Fibroblast of mammary gland (primary cell): Measurements from ENCODE around the gene LPP.

Experiments
- DNase-seq: peaks from one replicate; pipeline ENCODE4 v3.0.0-alpha.2; 2010; ENCODE audit warnings: low read depth
- H3K4me3 ChIP-seq: 2 replicates; pipeline ENCODE4 v1.5.1; 2011; ENCODE audit warnings: low read depth, mild to moderate bottlenecking, low read length, moderate library complexity; ENCODE audit not compliant: control insufficient read depth
- TF ChIP-seq, protein P1 (sequence below): conservative IDR thresholded peaks from 2 replicates; pipeline ENCODE4 v1.5.1; 2011; ENCODE audit warnings: low read depth, low read length, inconsistent platforms; ENCODE audit not compliant: control insufficient read depth, insufficient read depth

Gene LPP

DNA sequence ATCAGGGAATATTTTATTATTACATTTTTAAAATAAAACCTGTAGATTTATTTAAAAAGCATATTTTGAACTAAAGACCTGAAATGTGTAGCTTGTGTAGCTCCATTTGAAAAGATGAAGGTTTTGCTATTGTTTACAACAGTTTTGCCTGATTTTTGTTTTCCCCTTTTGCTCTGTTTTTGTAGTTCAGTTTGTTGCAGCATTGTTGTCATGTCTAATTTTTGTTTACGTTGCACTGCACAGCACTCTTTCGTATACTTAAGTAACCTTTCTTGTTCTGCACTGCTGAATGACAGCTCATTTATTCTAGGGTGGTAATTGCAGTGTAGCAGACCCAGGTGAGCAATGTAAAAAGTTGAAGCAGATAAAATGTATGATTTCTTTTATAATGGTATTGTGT is 435.8 kb downstream of the LPP start:
- TF ChIP-seq, protein P1, sequence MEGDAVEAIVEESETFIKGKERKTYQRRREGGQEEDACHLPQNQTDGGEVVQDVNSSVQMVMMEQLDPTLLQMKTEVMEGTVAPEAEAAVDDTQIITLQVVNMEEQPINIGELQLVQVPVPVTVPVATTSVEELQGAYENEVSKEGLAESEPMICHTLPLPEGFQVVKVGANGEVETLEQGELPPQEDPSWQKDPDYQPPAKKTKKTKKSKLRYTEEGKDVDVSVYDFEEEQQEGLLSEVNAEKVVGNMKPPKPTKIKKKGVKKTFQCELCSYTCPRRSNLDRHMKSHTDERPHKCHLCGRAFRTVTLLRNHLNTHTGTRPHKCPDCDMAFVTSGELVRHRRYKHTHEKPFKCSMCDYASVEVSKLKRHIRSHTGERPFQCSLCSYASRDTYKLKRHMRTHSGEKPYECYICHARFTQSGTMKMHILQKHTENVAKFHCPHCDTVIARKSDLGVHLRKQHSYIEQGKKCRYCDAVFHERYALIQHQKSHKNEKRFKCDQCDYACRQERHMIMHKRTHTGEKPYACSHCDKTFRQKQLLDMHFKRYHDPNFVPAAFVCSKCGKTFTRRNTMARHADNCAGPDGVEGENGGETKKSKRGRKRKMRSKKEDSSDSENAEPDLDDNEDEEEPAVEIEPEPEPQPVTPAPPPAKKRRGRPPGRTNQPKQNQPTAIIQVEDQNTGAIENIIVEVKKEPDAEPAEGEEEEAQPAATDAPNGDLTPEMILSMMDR = no peak
- no peak overlapping the region for H3K4me3 ChIP-seq
- no peak for DNase-seq

DNA sequence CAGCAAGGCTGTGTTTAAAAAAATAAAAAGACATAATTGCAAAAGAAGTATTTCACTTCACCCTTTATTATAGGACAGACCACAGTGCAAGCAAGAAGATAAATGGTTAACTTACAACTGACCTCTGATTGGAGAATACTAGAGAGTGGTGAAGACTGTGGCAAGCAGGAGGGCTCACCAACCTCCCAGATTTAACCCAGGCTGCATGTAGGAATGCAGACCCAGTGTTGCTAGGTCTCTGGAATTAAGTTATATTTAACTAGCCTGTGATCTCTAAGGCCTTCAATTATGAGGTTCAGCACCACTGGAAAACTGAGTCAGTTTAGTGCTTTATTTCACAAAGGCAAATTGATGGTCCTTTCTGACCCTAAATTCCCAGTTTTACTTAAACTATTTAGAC is 436.6 kb downstream of the LPP start:
- TF ChIP-seq, protein P1 = no peak
- DNase-seq = no peak
- no peak overlapping the region for H3K4me3 ChIP-seq

DNA sequence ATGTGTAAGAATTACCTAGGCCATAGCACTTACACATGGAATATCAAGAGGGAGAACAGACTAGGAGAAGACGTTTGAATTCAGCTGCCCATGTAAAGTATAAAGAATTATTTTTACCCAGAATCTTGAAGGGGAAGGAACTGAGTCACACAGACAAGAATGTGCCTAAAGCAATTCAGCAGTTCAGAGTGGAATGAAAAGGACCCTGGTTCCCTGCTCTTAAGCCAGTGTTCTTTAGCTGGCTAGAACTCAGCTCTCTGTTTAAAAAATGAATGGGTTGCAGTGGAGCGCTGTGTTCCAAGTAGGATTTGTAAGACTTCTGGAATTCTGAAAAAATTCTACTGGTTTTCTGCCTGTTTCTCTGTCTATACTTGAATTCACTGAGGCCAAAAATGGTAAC is 440.2 kb downstream of the LPP start:
- TF ChIP-seq, protein P1 = no peak
- H3K4me3 ChIP-seq = no peak overlapping the region
- DNase-seq = peak; percentile 90

DNA sequence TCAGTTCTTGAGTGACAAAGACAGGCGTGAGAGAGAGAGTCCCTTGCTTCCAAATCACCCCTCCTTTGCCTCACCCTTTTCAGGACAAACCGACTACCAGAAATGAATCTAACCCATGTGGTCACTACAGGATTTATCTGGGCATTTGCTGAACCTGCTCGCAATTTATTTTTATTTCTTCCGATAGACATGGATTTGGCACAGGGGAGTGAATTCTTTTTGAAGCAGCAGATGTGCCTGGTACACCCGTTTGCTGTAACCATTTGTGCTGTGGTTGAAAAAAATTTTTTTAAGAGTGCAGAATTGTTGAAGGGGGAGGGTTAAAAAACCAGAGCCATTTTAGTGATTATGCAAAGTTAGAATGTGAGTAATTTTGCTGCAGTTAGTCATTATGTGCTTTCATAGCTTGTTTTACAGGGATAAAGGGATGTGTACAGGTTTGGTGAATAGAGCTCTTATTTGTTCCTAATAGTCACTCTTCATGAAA is 442.0 kb downstream of the LPP start:
- no peak overlapping the region for H3K4me3 ChIP-seq
- peak; percentile 86 for DNase-seq
- TF ChIP-seq, protein P1 = no peak

DNA sequence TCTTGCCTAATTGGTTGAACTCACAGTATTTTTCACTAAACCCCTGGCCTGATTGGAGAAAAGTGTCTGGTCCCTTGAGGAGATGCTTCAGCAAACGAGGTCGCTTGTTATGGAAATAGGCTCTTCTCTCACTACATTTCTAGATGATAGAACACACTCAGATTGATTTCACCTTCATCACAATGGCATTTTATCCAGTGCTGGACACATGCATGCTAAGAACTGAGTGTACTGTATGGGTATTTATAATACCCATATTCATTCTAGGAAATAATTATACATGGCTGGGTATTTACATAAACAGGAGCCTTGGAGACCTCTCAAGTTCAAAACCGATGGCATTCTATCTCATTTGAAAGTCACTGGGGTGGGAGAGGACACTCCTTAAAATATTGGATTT is 444.9 kb downstream of the LPP start:
- TF ChIP-seq, protein P1 = no peak
- DNase-seq = no peak
- H3K4me3 ChIP-seq = no peak overlapping the region

DNA sequence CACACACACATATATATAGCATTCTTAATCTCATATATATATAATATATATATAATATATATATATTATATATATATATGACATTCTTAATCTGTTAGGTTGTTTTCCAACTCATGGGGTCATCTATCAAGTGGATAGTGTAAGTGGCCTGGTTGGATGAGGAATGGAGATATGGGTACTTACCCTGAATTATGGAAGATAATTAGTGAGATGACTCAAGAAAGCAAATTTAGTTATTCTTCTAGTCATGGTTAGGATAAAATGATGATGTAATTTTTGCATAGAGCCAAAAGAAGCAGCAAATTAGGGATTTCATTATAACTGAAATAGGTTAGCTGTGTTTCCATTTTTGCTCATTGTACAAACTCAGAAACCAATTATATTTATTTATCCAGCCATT is 448.2 kb downstream of the LPP start:
- DNase-seq = no peak
- H3K4me3 ChIP-seq = no peak overlapping the region
- TF ChIP-seq, protein P1 = no peak

DNA sequence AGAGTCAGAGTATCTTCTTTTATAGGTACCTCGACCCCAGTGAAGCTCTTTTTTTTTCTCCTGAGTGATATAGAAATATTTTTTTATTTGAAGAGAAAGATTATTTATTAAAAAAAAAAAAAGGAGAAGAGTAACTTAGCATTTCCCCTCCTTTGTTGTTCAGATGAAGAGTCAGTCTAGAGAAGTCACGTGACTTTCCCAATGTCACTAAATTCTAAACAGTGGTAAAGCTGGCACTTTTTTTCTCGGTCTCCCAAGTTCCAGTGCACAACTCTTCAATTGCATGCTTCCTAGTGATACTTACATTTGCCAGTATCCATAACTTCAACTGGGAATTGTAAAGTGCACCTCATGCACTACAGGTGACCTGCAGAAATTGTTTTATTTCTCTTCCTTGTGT is 448.7 kb downstream of the LPP start:
- no peak overlapping the region for H3K4me3 ChIP-seq
- TF ChIP-seq, protein P1 = no peak
- no peak for DNase-seq
